Vagina (tissue), 2 donors: ENCODE data around the gene STXBP4. TPM values are rescaled to one million over a fixed set of nuclear protein-coding genes. Genes with fewer than 3 reads are reported as not detected.

Experiments
- DNase-seq, 2 donors: peaks; one replicate each; pipeline ENCODE4 v3.0.0-alpha.2; 2017; ENCODE audit errors: extremely low spot score in 2 of 2
- H3K27ac ChIP-seq: fragments of 200-600 bp; sonication (generic); one replicate; pipeline ENCODE4 v1.5.1; 2019
- H3K27me3 ChIP-seq: fragments of 200-600 bp; sonication (generic); one replicate; pipeline ENCODE4 v1.5.1; 2019
- H3K36me3 ChIP-seq, 2 donors: fragments of 200-600 bp; sonication (generic); one replicate each; pipeline ENCODE4 v1.5.1; 2017 to 2019
- H3K4me1 ChIP-seq: fragments of 200-600 bp; sonication (generic); one replicate; pipeline ENCODE4 v1.5.1; 2019
- H3K4me3 ChIP-seq, 2 donors: fragments of 200-600 bp; sonication (generic); 1 replicate in 1 of 2; 2 replicates in 1 of 2; pipeline ENCODE4 v1.5.1; 2016 to 2019
- H3K9me3 ChIP-seq: fragments of 200-600 bp; sonication (generic); one replicate; pipeline ENCODE4 v1.5.1; 2019
- CTCF ChIP-seq, 3 experiments: fragments of 450-650 bp in 2 of 3; fragments of 200-600 bp in 1 of 3; sonication (generic) in 1 of 3; IDR thresholded peaks; one replicate each; pipeline ENCODE4 v1.5.1; 2017 to 2019; ENCODE audit warnings: antibody characterized with exemption in 3 of 3, mild to moderate bottlenecking in 2 of 3, moderate library complexity in 2 of 3
- POLR2A ChIP-seq, 2 donors: fragments of 450-650 bp; IDR thresholded peaks; one replicate each; pipeline ENCODE4 v1.6.1; 2017; ENCODE audit warnings: antibody characterized with exemption in 2 of 2, mild to moderate bottlenecking in 2 of 2, moderate library complexity in 2 of 2
- POLR2AphosphoS5 ChIP-seq, 2 donors: sonication (generic); formaldehyde crosslinking; IDR thresholded peaks; one replicate each; pipeline ENCODE4 v1.9.0; 2017; ENCODE audit warnings: antibody characterized with exemption in 2 of 2, mild to moderate bottlenecking in 2 of 2, low read depth in 1 of 2; ENCODE audit not compliant: insufficient read depth in 1 of 2
- intact Hi-C: fragments of 100-400 bp; cut with DNase I; formaldehyde crosslinking; loops from one replicate; pipeline ENCODE4 v1.15.1; 2023
- total RNA-seq: library from RNA; depleted of rRNA; stranded (reverse); fragments of >200 nt; gene quantifications from one replicate; pipeline ENCODE4 v1.2.3, GENCODE V29; 2016

STXBP4 gene
- total RNA-seq, 1 donor from 2014 or later: 9.6 TPM

DNA sequence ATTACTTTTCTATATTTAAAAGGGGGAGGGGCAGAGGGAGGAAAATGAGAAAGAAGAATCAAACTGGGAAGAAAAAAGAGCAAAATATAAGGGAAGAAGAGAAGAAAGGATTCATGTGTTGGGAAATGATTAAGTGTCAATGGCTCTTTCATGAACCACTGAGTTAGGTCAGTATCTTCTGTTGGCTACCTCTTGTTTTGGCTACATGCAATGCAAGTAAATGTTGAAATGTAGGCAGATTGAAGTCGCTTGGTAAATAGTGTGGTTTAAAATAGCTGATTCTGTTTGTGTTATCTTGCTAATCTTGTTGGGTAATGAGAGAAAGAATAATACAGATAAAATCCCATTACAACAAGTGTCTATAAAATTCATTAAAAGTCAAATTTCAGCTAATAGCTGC lies 27.3 kb upstream of the STXBP4 start:
- TF ChIP-seq POLR2A (IDR thresholded peaks at IDR 0.05) (no peak), CTCF (IDR thresholded peaks at IDR 0.05) (no peak), POLR2AphosphoS5 (IDR thresholded peaks at IDR 0.05; ENCODE audit: insufficient read depth in 1 of 2, low read depth in 1 of 2) (no peak)
- no peak for DNase-seq
- H3K9me3 ChIP-seq: no peaks in the 10 kb centered on the region
- H3K36me3 ChIP-seq: no peaks in the 10 kb centered on the region
- no peak overlapping the region for H3K27ac ChIP-seq
- no peaks in the 10 kb centered on the region for H3K27me3 ChIP-seq
- H3K4me1 ChIP-seq: no peaks in the 10 kb centered on the region
- intact Hi-C loops: no loop called here
- H3K4me3 ChIP-seq: no peak overlapping the region

DNA sequence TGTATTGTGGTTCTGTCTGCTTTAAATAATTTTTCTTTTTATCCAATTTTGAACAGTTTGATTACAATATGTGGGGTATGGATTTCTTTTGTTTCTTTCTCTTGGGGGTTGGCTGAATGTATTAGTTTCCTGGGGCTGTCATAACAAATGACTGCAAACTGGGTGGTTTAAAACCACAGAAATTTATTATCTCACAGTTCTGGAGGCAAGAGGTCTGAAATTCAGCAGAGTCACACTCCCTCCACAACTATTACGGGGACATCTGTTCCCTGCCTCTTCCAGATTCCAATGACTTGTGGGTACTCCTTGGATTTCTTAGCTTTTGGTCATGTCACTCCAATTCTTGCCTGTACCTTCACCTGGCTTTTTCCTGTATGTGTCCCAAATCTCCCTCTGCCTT lies 23.8 kb upstream of the STXBP4 start:
- Histone ChIP-seq H3K27me3 (no peaks in the 10 kb centered on the region), H3K36me3 (no peaks in the 10 kb centered on the region), H3K4me3 (no peak overlapping the region), H3K27ac (no peak overlapping the region), H3K9me3 (no peaks in the 10 kb centered on the region), H3K4me1 (no peaks in the 10 kb centered on the region)
- intact Hi-C loops: no loop called here
- TF ChIP-seq POLR2AphosphoS5 (IDR thresholded peaks at IDR 0.05; ENCODE audit: insufficient read depth in 1 of 2, low read depth in 1 of 2) (no peak), CTCF (IDR thresholded peaks at IDR 0.05) (no peak), POLR2A (IDR thresholded peaks at IDR 0.05) (no peak)
- no peak for DNase-seq

DNA sequence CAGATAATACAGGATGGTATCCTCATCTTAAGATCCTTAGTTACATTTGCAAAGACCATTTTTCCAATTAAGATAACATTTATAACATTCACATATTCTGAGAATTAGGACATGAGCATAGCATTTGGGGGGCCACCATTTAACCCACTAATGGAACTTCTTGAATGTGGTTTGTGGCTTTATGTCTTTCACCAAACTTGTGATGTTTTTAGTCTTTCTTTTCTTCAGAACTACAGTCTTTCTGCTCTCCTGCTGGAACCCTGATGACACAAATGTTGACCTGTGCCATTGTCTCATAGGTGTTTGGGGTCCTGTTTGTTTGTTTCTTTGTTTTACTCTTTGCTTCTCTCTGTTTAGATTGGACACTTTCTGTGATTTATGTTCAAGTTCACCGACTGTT lies 23.3 kb upstream of the STXBP4 start:
- TF ChIP-seq POLR2A (IDR thresholded peaks at IDR 0.05) (no peak), CTCF (IDR thresholded peaks at IDR 0.05) (no peak), POLR2AphosphoS5 (IDR thresholded peaks at IDR 0.05; ENCODE audit: insufficient read depth in 1 of 2, low read depth in 1 of 2) (no peak)
- H3K4me1 ChIP-seq: no peaks in the 10 kb centered on the region
- no peak overlapping the region for H3K27ac ChIP-seq
- H3K4me3 ChIP-seq: no peak overlapping the region
- no peaks in the 10 kb centered on the region for H3K36me3 ChIP-seq
- H3K27me3 ChIP-seq: no peaks in the 10 kb centered on the region
- DNase-seq: no peak
- intact Hi-C loops: no loop called here
- H3K9me3 ChIP-seq: no peaks in the 10 kb centered on the region

- DNase-seq: no peak
- Histone ChIP-seq H3K27me3 (no peaks in the 10 kb centered on the region), H3K9me3 (no peaks in the 10 kb centered on the region), H3K4me1 (no peaks in the 10 kb centered on the region), H3K4me3 (no peak overlapping the region), H3K27ac (no peak overlapping the region), H3K36me3 (no peaks in the 10 kb centered on the region)
- TF ChIP-seq CTCF (IDR thresholded peaks at IDR 0.05) (no peak), POLR2AphosphoS5 (IDR thresholded peaks at IDR 0.05; ENCODE audit: insufficient read depth in 1 of 2, low read depth in 1 of 2) (no peak), POLR2A (IDR thresholded peaks at IDR 0.05) (no peak)
- intact Hi-C loops: no loop called here
Measured at GRCh38 chr17:54945671-54946070, 22.9 kb upstream of the STXBP4 start.

DNA sequence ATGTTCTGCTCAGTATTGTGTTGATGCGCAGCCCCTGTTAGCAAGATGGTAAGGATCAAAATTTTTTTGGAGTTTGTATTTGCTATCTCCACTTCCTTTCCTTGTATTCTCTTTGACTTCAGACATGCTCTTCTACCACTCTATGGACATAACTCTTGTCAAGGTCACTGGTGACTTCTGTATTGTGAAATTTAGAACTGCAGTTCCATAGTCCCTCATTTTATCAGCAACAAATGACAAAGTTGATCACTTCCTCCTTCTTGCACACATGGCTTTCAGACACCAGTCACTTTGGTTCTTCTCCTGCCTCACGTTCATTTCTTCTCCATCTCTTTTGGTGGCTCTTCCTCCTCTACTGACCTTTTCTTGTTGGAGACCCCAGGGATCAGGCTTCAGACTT lies 21.2 kb upstream of the STXBP4 start:
- intact Hi-C loops: no loop called here
- DNase-seq: no peak
- Histone ChIP-seq H3K36me3 (no peaks in the 10 kb centered on the region), H3K9me3 (no peaks in the 10 kb centered on the region), H3K27me3 (no peaks in the 10 kb centered on the region), H3K4me3 (no peak overlapping the region), H3K4me1 (no peaks in the 10 kb centered on the region), H3K27ac (no peak overlapping the region)
- no peak for TF ChIP-seq CTCF (IDR thresholded peaks at IDR 0.05)
- no peak for TF ChIP-seq POLR2AphosphoS5 (IDR thresholded peaks at IDR 0.05; ENCODE audit: insufficient read depth in 1 of 2, low read depth in 1 of 2)
- TF ChIP-seq POLR2A (IDR thresholded peaks at IDR 0.05): no peak
